Measurements from ENCODE around the gene OCRL. TPM values are rescaled to one million over a fixed set of nuclear protein-coding genes. Genes with fewer than 3 reads are reported as not detected.
"Not testable (repeated sequence)": the region's sequence is repeated elsewhere in the genome, so short reads cannot be mapped to it uniquely, and the experiment has no call there.

OCRL gene
- total and polyA plus RNA-seq, 12 donors: 24.2 to 48.6 (median 34.3) TPM

GRCh38 chrX:129544780-129545179 is 4.7 kb downstream of the OCRL start:
- no peak for DNase-seq
- WGBS, 4 donors: 57 to 70% (median 67%) methylated on average over 2 of the region's 2 CpGs
- no peak for TF ChIP-seq POLR2A (IDR thresholded peaks at IDR 0.05)
- no peak for TF ChIP-seq CTCF (IDR thresholded peaks at IDR 0.05)
- Histone ChIP-seq H3K27me3 (no peaks in the 10 kb centered on the region), H3K27ac (peak overlapping the region in 1 of 5 donors; percentile 1), H3K36me3 (replicated peaks in 1 of 2) (no peaks in the 10 kb centered on the region), H3K9me3 (replicated peaks in 1 of 3) (no peaks in the 10 kb centered on the region), H3K4me3 (no peak overlapping the region), H3K4me1 (replicated peaks in 1 of 2) (peaks cover 7 to 12% of the 10 kb centered on the region in 2 donors)
- intact Hi-C loops (cut with DNase I): no loop called here

- TF ChIP-seq CTCF (IDR thresholded peaks at IDR 0.05) (no peak), POLR2A (IDR thresholded peaks at IDR 0.05) (no peak)
- H3K4me1 ChIP-seq (replicated peaks in 1 of 2): peaks cover 7 to 12% of the 10 kb centered on the region in 2 donors
- no peaks in the 10 kb centered on the region for H3K27me3 ChIP-seq
- no peaks in the 10 kb centered on the region for H3K36me3 ChIP-seq (replicated peaks in 1 of 2)
- 11 to 62% (median 48%) methylated on average over 1 of the region's 1 CpG for WGBS, 4 donors
- peak overlapping the region in 1 of 5 donors; percentile 1 for H3K27ac ChIP-seq
- DNase-seq: peak in 2 of 7 donors; percentile 15 to 22
- intact Hi-C loops (cut with DNase I): no loop called here
- H3K4me3 ChIP-seq: no peak overlapping the region
- H3K9me3 ChIP-seq (replicated peaks in 1 of 3): no peaks in the 10 kb centered on the region
These were observed 5.3 kb downstream of the OCRL start for GRCh38 chrX:129545408-129545807.

- intact Hi-C loops (cut with DNase I): no loop called here
- H3K4me3 ChIP-seq: no peak overlapping the region
- peak; percentile 37 to 77 (median 61) for DNase-seq
- peak overlapping the region in 2 of 5 donors; percentile 30 to 38 for H3K27ac ChIP-seq
- peaks cover 7 to 12% of the 10 kb centered on the region in 2 donors for H3K4me1 ChIP-seq (replicated peaks in 1 of 2)
- no peaks in the 10 kb centered on the region for H3K27me3 ChIP-seq
- 31 to 43% (median 38%) methylated on average over 1 of the region's 1 CpG for whole genome bisulfite sequencing, 4 donors
- no peaks in the 10 kb centered on the region for H3K9me3 ChIP-seq (replicated peaks in 1 of 3)
- no peaks in the 10 kb centered on the region for H3K36me3 ChIP-seq (replicated peaks in 1 of 2)
- no peak for TF ChIP-seq POLR2A (IDR thresholded peaks at IDR 0.05)
- no peak for TF ChIP-seq CTCF (IDR thresholded peaks at IDR 0.05)
These were observed 9.1 kb downstream of the OCRL start for GRCh38 chrX:129549124-129549523.

GRCh38 chrX:129553619-129554288 is 13.7 kb downstream of the OCRL start:
- TF ChIP-seq POLR2A (IDR thresholded peaks at IDR 0.05) (no peak), CTCF (IDR thresholded peaks at IDR 0.05) (no peak)
- WGBS, 4 donors: 58 to 88% (median 78%) methylated on average over 3 of the region's 3 CpGs
- Histone ChIP-seq H3K27ac (no peak overlapping the region), H3K4me1 (replicated peaks in 1 of 2) (peaks cover under 1 to 5% of the 10 kb centered on the region in 2 donors), H3K27me3 (no peaks in the 10 kb centered on the region), H3K4me3 (no peak overlapping the region), H3K9me3 (replicated peaks in 1 of 3) (no peaks in the 10 kb centered on the region), H3K36me3 (replicated peaks in 1 of 2) (peaks cover 0 to 8% of the 10 kb centered on the region in 2 donors)
- no peak for DNase-seq
- intact Hi-C loops (cut with DNase I): no loop called here

- 91 to 98% (median 93%) methylated on average over 8 of the region's 8 CpGs for WGBS, 4 donors
- intact Hi-C loops (cut with DNase I); H3K9me3 ChIP-seq (replicated peaks in 1 of 3); DNase-seq; H3K4me1 ChIP-seq (replicated peaks in 1 of 2); H3K27me3 ChIP-seq; H3K4me3 ChIP-seq; H3K27ac ChIP-seq: not testable (repeated sequence)
- H3K36me3 ChIP-seq (replicated peaks in 1 of 2): peaks cover 0 to 18% of the 10 kb centered on the region in 2 donors
These were observed 14.8 kb downstream of the OCRL start for GRCh38 chrX:129554816-129555215.
